Neuron (in vitro differentiated cells): ENCODE measurements around the gene ASB3.

Experiments
- H2AFZ ChIP-seq: one replicate; pipeline ENCODE4 v1.6.1; 2013; ENCODE audit warnings: low read depth, mild to moderate bottlenecking, inconsistent platforms, low read length, moderate library complexity
- H3K27me3 ChIP-seq: one replicate; pipeline ENCODE4 v1.6.1; 2013; ENCODE audit warnings: low read length; ENCODE audit not compliant: insufficient read depth
- H3K36me3 ChIP-seq: one replicate; pipeline ENCODE4 v1.6.1; 2013; ENCODE audit warnings: low read length; ENCODE audit not compliant: insufficient read depth
- H3K4me1 ChIP-seq: one replicate; pipeline ENCODE4 v1.6.1; 2013; ENCODE audit warnings: low read length; ENCODE audit not compliant: insufficient read depth
- H3K4me3 ChIP-seq: 2 replicates; pipeline ENCODE4 v1.5.1; 2013; ENCODE audit warnings: mild to moderate bottlenecking, low read length, moderate library complexity
- H3K9me3 ChIP-seq: one replicate; pipeline ENCODE4 v1.6.1; 2013; ENCODE audit warnings: low read length

Gene ASB3

DNA sequence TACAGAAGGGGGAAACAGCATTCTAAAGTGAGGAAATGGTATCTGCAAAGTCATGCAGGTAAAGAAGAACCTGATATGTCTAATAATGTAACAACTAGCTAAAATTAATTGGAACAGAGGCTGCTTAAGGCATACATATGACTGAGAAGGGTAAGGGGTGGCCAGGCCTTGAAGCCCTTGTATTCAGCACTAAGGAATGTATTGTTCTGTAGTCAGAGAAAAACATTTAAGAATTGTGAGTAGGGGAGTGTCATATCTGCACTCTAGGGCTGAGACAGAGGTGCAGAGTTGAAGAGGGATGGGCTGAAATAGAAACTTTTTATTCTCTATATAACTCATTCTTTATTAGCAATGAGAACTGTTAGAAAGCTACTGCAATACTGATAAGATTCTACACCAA is 164.6 kb downstream of the ASB3 start:
- Histone ChIP-seq H3K4me1 (no peaks in the 10 kb centered on the region), H2AFZ (no peak overlapping the region), H3K4me3 (no peak overlapping the region), H3K9me3 (no peaks in the 10 kb centered on the region), H3K36me3 (no peaks in the 10 kb centered on the region), H3K27me3 (no peaks in the 10 kb centered on the region)

DNA sequence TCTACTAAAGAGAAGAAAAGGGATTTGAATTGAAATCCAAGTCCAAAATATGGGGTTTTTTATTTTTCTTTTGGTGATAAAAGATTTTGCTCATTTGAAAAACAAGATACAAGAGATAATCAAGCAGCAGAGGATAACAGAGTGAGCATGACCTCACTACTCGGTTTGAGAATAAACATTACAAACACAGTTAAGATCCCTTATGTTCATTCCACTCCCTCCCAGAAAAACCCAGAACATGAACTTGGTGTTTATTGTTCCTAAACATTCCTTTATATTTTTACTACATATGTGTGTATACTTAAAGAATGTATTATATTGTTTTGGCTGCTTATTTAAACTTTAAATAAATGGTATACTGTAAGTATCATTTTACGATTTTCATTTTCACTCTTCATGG is 165.8 kb downstream of the ASB3 start:
- Histone ChIP-seq H3K4me1 (no peaks in the 10 kb centered on the region), H2AFZ (no peak overlapping the region), H3K36me3 (no peaks in the 10 kb centered on the region), H3K9me3 (no peaks in the 10 kb centered on the region), H3K27me3 (no peaks in the 10 kb centered on the region), H3K4me3 (no peak overlapping the region)
